Astrocyte (in vitro differentiated cells and primary cell): ENCODE data around the gene NOPCHAP1. TPM values are rescaled to one million over a fixed set of nuclear protein-coding genes. Genes with fewer than 3 reads are reported as not detected.

ENCODE experiments used
- DNase-seq: peaks from one replicate; pipeline ENCODE4 v3.0.0-alpha.2; 2010; ENCODE audit warnings: low read depth
- FAIRE-seq: peaks from 2 replicates; lab custom pipeline; 2011; peaks lifted over from hg19 to GRCh38; lab: Jason Lieb, UNC
- H2AFZ ChIP-seq: 2 replicates; pipeline ENCODE4 v1.6.0; 2012; ENCODE audit warnings: low read depth, low read length, inconsistent platforms
- H3K27ac ChIP-seq: 2 replicates; pipeline ENCODE4 v1.5.1; 2011; ENCODE audit warnings: low read depth, low read length, inconsistent platforms
- H3K27me3 ChIP-seq: 2 replicates; pipeline ENCODE4 v1.6.0; 2011; ENCODE audit warnings: low read length, inconsistent platforms; ENCODE audit not compliant: insufficient read depth
- H3K36me3 ChIP-seq: 2 replicates; pipeline ENCODE4 v1.5.1; 2011; ENCODE audit warnings: low read length, inconsistent platforms; ENCODE audit not compliant: insufficient read depth
- H3K4me1 ChIP-seq: 2 replicates; pipeline ENCODE4 v1.5.1; 2011; ENCODE audit warnings: low read length, inconsistent platforms; ENCODE audit not compliant: insufficient read depth
- H3K4me2 ChIP-seq: 2 replicates; pipeline ENCODE4 v1.6.0; 2012; ENCODE audit warnings: low read length, inconsistent platforms
- H3K4me3 ChIP-seq: 2 replicates; pipeline ENCODE4 v1.5.1; 2011; ENCODE audit warnings: low read depth, mild to moderate bottlenecking, low read length, inconsistent platforms; ENCODE audit not compliant: insufficient read depth
- H3K79me2 ChIP-seq: 2 replicates; pipeline ENCODE4 v1.6.0; 2012; ENCODE audit warnings: mild to moderate bottlenecking, low read length, inconsistent platforms; ENCODE audit not compliant: insufficient read depth
- H3K9ac ChIP-seq: 2 replicates; pipeline ENCODE4 v1.6.0; 2012; ENCODE audit warnings: mild to moderate bottlenecking, low read length, inconsistent platforms
- H3K9me3 ChIP-seq: 2 replicates; pipeline ENCODE4 v1.5.1; 2012; ENCODE audit warnings: low read depth, mild to moderate bottlenecking, low read length, inconsistent platforms; ENCODE audit not compliant: insufficient read depth
- H4K20me1 ChIP-seq: 2 replicates; pipeline ENCODE4 v1.6.0; 2012; ENCODE audit warnings: low read length, inconsistent platforms; ENCODE audit not compliant: insufficient read depth
- H3K27ac Mint-ChIP-seq: one replicate; pipeline ENCODE4 v1.8.0; 2021; ENCODE audit warnings: mild to moderate bottlenecking, mixed read lengths; ENCODE audit not compliant: unreplicated experiment
- H3K27me3 Mint-ChIP-seq: one replicate; pipeline ENCODE4 v1.8.0; 2021; ENCODE audit warnings: low read depth, mixed read lengths; ENCODE audit not compliant: unreplicated experiment
- H3K36me3 Mint-ChIP-seq: one replicate; pipeline ENCODE4 v1.8.0; 2021; ENCODE audit warnings: low read depth, mixed read lengths; ENCODE audit not compliant: unreplicated experiment
- H3K4me1 Mint-ChIP-seq: one replicate; pipeline ENCODE4 v1.8.0; 2021; ENCODE audit warnings: low read depth, mixed read lengths; ENCODE audit not compliant: unreplicated experiment
- H3K4me3 Mint-ChIP-seq: one replicate; pipeline ENCODE4 v1.8.0; 2021; ENCODE audit warnings: mild to moderate bottlenecking, moderate library complexity, mixed read lengths; ENCODE audit not compliant: unreplicated experiment
- H3K9me3 Mint-ChIP-seq: one replicate; pipeline ENCODE4 v1.8.0; 2021; ENCODE audit warnings: mild to moderate bottlenecking, mixed read lengths; ENCODE audit not compliant: unreplicated experiment
- EZH2 ChIP-seq: IDR thresholded peaks from 2 replicates; pipeline ENCODE4 v1.6.1; 2012; ENCODE audit warnings: mild to moderate bottlenecking, low read length, inconsistent platforms; ENCODE audit not compliant: insufficient read depth
- total RNA-seq: library from RNA; stranded (reverse); gene quantifications from 2 replicates; pipeline ENCODE4 v1.2.1, GENCODE V29; 2021
- TF ChIP-seq, protein P1 (sequence below): IDR thresholded peaks from 2 replicates; pipeline ENCODE4 v1.5.1; 2011; ENCODE audit warnings: low read depth, mild to moderate bottlenecking, inconsistent platforms, low read length, moderate library complexity; ENCODE audit not compliant: insufficient read depth

The NOPCHAP1 gene
- total RNA-seq, 1 donor from 2014 or later: 26.8 TPM

DNA sequence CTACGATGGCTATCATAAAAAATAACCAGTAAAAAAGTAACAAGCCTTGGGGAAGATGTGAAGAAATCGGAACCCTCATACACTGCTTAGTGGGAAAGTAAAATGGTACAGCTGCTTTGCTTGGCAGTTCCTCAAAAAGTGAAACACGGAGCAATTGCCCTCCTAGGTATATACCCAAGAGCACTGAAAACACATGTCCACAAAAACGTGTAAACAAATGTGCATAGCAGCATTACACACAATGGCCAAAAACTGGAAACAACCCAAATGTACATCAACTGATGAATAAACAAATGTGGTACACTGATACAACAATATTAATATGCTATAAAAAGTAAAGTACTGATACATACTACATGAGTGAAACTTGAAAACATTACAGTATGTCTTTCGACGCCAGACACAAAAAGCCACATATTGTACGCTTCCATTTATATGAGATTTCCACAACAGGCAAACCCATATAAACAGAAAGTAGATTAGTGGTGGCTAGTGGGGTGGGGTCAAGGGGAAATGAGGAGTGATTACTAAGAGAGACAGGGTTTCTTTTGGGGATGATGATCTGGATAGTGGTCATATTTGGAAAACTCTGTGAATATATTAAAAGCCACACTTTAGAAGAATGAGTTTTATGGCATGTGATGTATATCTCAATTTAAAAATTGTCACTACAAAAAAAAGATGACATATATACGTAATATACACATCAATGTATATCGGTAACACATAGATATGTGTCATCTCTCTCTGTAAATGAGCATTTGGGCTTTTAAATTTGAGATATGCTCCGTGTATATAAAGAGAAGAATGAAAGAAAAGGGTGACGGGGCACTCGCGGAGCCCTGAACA, 29.0 kb upstream of the NOPCHAP1 start:
- no peaks in the 10 kb centered on the region for H3K9me3 ChIP-seq
- H3K27me3 ChIP-seq: peaks cover 21% of the 10 kb centered on the region
- peak overlapping the region; percentile 91 for H3K4me2 ChIP-seq
- peak overlapping the region; percentile 94 for H2AFZ ChIP-seq
- DNase-seq: no peak
- H3K9ac ChIP-seq: peak overlapping the region; percentile 86
- no peaks in the 10 kb centered on the region for H3K36me3 ChIP-seq
- Mint-ChIP-seq H3K9me3 (no peaks in the 10 kb centered on the region), H3K27me3 (peaks cover 2% of the 10 kb centered on the region), H3K36me3 (no peaks in the 10 kb centered on the region), H3K4me3 (peak overlapping the region; percentile 85), H3K4me1 (peaks cover 23% of the 10 kb centered on the region), H3K27ac (no peak overlapping the region)
- H3K79me2 ChIP-seq: no peaks in the 10 kb centered on the region
- TF ChIP-seq, protein P1, sequence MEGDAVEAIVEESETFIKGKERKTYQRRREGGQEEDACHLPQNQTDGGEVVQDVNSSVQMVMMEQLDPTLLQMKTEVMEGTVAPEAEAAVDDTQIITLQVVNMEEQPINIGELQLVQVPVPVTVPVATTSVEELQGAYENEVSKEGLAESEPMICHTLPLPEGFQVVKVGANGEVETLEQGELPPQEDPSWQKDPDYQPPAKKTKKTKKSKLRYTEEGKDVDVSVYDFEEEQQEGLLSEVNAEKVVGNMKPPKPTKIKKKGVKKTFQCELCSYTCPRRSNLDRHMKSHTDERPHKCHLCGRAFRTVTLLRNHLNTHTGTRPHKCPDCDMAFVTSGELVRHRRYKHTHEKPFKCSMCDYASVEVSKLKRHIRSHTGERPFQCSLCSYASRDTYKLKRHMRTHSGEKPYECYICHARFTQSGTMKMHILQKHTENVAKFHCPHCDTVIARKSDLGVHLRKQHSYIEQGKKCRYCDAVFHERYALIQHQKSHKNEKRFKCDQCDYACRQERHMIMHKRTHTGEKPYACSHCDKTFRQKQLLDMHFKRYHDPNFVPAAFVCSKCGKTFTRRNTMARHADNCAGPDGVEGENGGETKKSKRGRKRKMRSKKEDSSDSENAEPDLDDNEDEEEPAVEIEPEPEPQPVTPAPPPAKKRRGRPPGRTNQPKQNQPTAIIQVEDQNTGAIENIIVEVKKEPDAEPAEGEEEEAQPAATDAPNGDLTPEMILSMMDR: no peak
- no peak for TF ChIP-seq EZH2
- H4K20me1 ChIP-seq: peaks cover 20% of the 10 kb centered on the region
- H3K27ac ChIP-seq: no peak overlapping the region
- no peak for FAIRE-seq
- peak overlapping the region; percentile 72 for H3K4me3 ChIP-seq
- H3K4me1 ChIP-seq: peaks cover 17% of the 10 kb centered on the region

- H3K27me3 Mint-ChIP-seq: peaks cover 2% of the 10 kb centered on the region
- peaks cover 21% of the 10 kb centered on the region for H3K4me1 Mint-ChIP-seq
- H3K9me3 ChIP-seq: no peaks in the 10 kb centered on the region
- TF ChIP-seq, protein P1: no peak
- no peak for TF ChIP-seq EZH2
- peak overlapping the region; percentile 94 for H2AFZ ChIP-seq
- H3K79me2 ChIP-seq: no peaks in the 10 kb centered on the region
- no peaks in the 10 kb centered on the region for H3K36me3 ChIP-seq
- H3K4me2 ChIP-seq: peak overlapping the region; percentile 91
- peaks cover 16% of the 10 kb centered on the region for H3K27me3 ChIP-seq
- no peak for DNase-seq
- H3K4me3 Mint-ChIP-seq: peak overlapping the region; percentile 85
- no peak overlapping the region for H3K27ac ChIP-seq
- H3K36me3 Mint-ChIP-seq: no peaks in the 10 kb centered on the region
- H3K9me3 Mint-ChIP-seq: no peaks in the 10 kb centered on the region
- peaks cover 17% of the 10 kb centered on the region for H3K4me1 ChIP-seq
- peak overlapping the region; percentile 72 for H3K4me3 ChIP-seq
- H4K20me1 ChIP-seq: peaks cover 15% of the 10 kb centered on the region
- H3K9ac ChIP-seq: peak overlapping the region; percentile 86
- no peak overlapping the region for H3K27ac Mint-ChIP-seq
- no peak for FAIRE-seq
These were observed 28.5 kb upstream of the NOPCHAP1 start for GRCh38 chr12:104957719-104958000.
